RWPE1 (cell line): ENCODE measurements around the gene WDR77.

Experiments used
- CTCF ChIA-PET: fragments of 350-600 bp; sonication (Branson Sonifier 250); formaldehyde crosslinking; extraction: SDS; loops from one replicate; lab custom pipeline; 2021; lab: Yijun Ruan, JAX
- POLR2A ChIA-PET: fragments of 400-600 bp; formaldehyde crosslinking; extraction: SDS; loops from one replicate; lab custom pipeline; 2020; ENCODE audit warnings: antibody characterized with exemption; ENCODE audit not compliant: low non-redundant PET; lab: Yijun Ruan, JAX
- DNase-seq: peaks from one replicate; pipeline ENCODE4 v3.0.0; 2012; ENCODE audit warnings: low spot score
- H3K27ac ChIP-seq: fragments of 450-650 bp; 2 replicates; pipeline ENCODE4 v1.5.1; 2017
- CTCF ChIP-seq: fragments of 450-650 bp; conservative IDR thresholded peaks from 2 replicates; pipeline ENCODE4 v1.5.1; 2017; ENCODE audit warnings: low read depth, mild to moderate bottlenecking

Gene WDR77

DNA sequence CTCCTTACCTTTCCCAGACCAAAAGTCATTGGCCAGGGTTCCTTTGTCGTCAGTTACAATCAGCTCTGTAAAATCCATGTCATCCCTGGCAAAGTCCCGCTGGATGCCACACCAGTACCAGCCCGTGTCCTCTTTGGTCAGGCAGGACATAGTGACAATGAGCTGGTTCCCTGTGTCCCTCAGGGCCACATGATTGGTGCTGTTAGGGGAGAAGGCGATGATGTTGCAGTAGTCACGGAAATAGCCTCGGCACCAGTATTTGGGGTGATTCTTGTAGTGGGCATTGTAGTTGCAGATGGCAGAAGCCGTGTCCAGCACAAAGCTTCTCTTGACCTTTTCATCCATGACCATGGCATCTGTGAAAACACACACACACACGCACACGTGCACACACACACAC lies 39.6 kb upstream of the WDR77 start:
- ChIA-PET POLR2A (no interaction called here), CTCF (interaction anchor here (0.6 to 1.4 kb wide), 2 partner anchors 19 to 485 kb away, joined by 4 read pairs; no protein-coding TSS in a partner anchor)
- H3K27ac ChIP-seq, result no peak overlapping the region
- TF ChIP-seq CTCF, result no peak
- DNase-seq, result no peak

- no peak for TF ChIP-seq CTCF
- ChIA-PET CTCF (interaction anchor here (1.2 kb wide), 1 partner anchor 21 kb away, joined by 3 read pairs; no protein-coding TSS in a partner anchor), POLR2A (no interaction called here)
- no peak for DNase-seq
- no peak overlapping the region for H3K27ac ChIP-seq
Observed at GRCh38 chr1:111487133-111487532, 38.1 kb upstream of the WDR77 start.

- peak; percentile 12 for DNase-seq
- TF ChIP-seq CTCF, result no peak
- POLR2A ChIA-PET, result no interaction called here
- CTCF ChIA-PET, result interaction anchor here (1.2 kb wide), 1 partner anchor 22 kb away, joined by 3 read pairs; no protein-coding TSS in a partner anchor
- no peak overlapping the region for H3K27ac ChIP-seq
Observed at GRCh38 chr1:111486431-111486830, 37.4 kb upstream of the WDR77 start.

GRCh38 chr1:111484391-111485026 lies 35.5 kb upstream of the WDR77 start:
- ChIA-PET POLR2A (no interaction called here), CTCF (interaction anchor here (1.4 kb wide), 1 partner anchor 24 kb away, joined by 8 read pairs; no protein-coding TSS in a partner anchor)
- H3K27ac ChIP-seq, result no peak overlapping the region
- no peak for TF ChIP-seq CTCF
- DNase-seq, result no peak

GRCh38 chr1:111483876-111484275 lies 34.8 kb upstream of the WDR77 start:
- CTCF ChIA-PET, result no interaction called here
- H3K27ac ChIP-seq, result no peak overlapping the region
- TF ChIP-seq CTCF, result no peak
- POLR2A ChIA-PET, result no interaction called here
- no peak for DNase-seq

DNA sequence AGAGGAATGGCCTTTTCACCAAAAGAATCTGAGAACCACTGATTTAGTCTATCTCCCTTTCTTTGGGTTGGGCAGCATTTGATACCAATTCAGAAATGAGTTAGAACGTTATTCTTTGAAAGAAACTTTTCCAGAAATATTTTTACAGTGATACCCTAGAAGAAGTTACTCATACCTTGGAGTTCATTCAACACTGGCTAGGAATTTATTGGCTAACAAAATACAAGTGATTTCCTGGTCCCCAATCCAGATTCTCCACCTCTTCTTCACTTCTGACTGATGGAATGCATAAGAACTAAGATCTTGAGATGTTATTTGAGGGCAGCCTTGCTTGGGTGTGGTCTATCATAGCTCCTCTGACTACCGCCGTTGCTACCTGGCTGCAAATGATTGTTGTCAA lies 34.1 kb upstream of the WDR77 start:
- no peak overlapping the region for H3K27ac ChIP-seq
- ChIA-PET CTCF (no interaction called here), POLR2A (no interaction called here)
- TF ChIP-seq CTCF, result no peak
- DNase-seq, result no peak
